Activated CD8-positive, alpha-beta T cell treated with anti-CD3 and anti-CD28 coated beads for 36 hours (primary cell): ENCODE results near the gene HACD3. TPM values are rescaled to one million over a fixed set of nuclear protein-coding genes. Genes with fewer than 3 reads are reported as not detected.

Source experiments
- ATAC-seq: fragments of 200-7000 bp; cut with Tn5 transposase; one replicate; pipeline ENCODE4 v1.10.0; 2021; ENCODE audit warnings: mild to moderate bottlenecking, moderate library complexity
- CTCF ChIA-PET: fragments of 350-600 bp; sonication (Branson Sonifier 250); formaldehyde crosslinking; loops from one replicate; lab custom pipeline; 2021; ENCODE audit warnings: antibody characterized with exemption; lab: Charles Lee
- POLR2A ChIA-PET: fragments of 350-600 bp; sonication (Branson Sonifier 250); formaldehyde crosslinking; loops from one replicate; lab custom pipeline; 2021; ENCODE audit warnings: antibody characterized with exemption; lab: Charles Lee
- DNase-seq: peaks from one replicate; pipeline ENCODE4 v3.0.0-alpha.2; 2020
- H3K27ac Mint-ChIP-seq: one replicate; pipeline ENCODE4 v1.8.0; 2021; ENCODE audit warnings: mild to moderate bottlenecking, mixed read lengths
- H3K27me3 Mint-ChIP-seq: one replicate; pipeline ENCODE4 v1.8.0; 2021; ENCODE audit warnings: mixed read lengths
- H3K36me3 Mint-ChIP-seq: one replicate; pipeline ENCODE4 v1.8.0; 2021; ENCODE audit warnings: low read depth, mixed read lengths
- H3K4me1 Mint-ChIP-seq: one replicate; pipeline ENCODE4 v1.8.0; 2021; ENCODE audit warnings: low read depth, mixed read lengths
- H3K4me3 Mint-ChIP-seq: one replicate; pipeline ENCODE4 v1.8.0; 2021; ENCODE audit warnings: mild to moderate bottlenecking, moderate library complexity, mixed read lengths
- H3K9me3 Mint-ChIP-seq: one replicate; pipeline ENCODE4 v1.8.0; 2021; ENCODE audit warnings: mixed read lengths
- intact Hi-C: fragments of 100-400 bp; cut with micrococcal nuclease; formaldehyde crosslinking; loops from one replicate; pipeline ENCODE4 v1.10.0; 2022
- total RNA-seq, 2 experiments: library from RNA; stranded (reverse); gene quantifications; one replicate each; pipeline ENCODE4 v1.2.3, GENCODE V29; 2021
- TF ChIP-seq, protein P1 (sequence below): fragments of 200-600 bp; IDR thresholded peaks from one replicate; pipeline ENCODE4 v1.8.0; 2022; ENCODE audit warnings: antibody characterized with exemption, mild to moderate bottlenecking

Gene HACD3
- total RNA-seq, 2 experiments from 2014 or later, result 30.2 to 32.5 TPM

DNA sequence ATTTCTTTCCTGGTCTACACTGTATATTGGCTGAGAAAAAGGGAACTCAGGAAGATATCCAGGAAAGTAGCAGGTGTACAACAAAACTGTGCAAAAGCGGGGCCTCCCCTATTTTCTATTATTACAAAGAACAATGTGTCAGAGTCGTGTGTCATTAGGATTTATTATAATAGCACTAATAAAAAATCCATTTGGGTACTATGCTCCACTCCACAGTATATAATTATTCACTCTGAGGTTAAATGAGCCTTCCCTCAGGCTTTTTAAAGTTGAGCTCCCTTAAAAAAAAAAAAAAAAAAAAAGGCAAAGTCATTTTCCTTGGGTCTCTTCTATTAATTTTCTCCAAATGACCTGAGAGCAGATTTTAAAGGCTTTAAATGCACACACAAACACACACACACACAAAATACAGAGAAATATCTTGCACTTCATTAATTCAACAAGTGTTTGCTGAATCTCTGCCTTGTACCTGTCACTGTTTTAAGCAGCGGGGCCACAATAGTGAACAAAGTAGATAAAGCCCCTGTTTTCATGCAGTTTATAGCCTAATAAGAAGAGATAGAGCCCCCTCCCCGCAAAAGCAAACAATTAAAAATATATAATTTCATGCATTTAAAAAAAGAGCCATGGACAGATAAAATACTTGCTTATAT is 11.5 kb upstream of the HACD3 start:
- intact Hi-C loops, result no loop called here
- POLR2A ChIA-PET, result interaction anchor here (1.5 kb wide), 1 partner anchor 9 kb away, joined by 4 read pairs; no protein-coding TSS in a partner anchor

DNA sequence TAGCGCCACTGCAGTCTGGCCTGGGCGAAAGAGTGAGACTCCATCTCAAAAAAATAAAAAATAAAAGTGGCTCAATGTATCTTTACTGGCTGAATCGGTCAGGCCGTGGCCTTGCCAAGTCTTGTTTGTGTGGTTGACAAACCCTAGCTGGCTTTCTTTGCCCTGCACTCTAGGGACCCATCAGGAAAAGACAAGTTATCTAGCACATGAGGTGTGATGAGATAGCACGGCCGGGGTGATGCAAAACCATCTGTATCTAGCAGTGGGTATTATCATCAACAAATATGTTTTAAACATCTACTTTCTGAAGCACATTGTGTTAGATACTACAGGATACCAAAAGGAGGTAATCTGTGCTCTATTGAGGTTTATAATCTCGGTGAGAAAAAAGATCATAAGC is 8.9 kb upstream of the HACD3 start:
- Mint-ChIP-seq H3K36me3 (peaks cover under 1% of the 10 kb centered on the region), H3K4me3 (no peak overlapping the region), H3K27me3 (no peaks in the 10 kb centered on the region), H3K9me3 (no peaks in the 10 kb centered on the region), H3K4me1 (peaks cover 4% of the 10 kb centered on the region), H3K27ac (no peak overlapping the region)
- ATAC-seq, result no peak
- intact Hi-C loops, result no loop called here
- ChIA-PET CTCF (interaction anchor here (1.5 kb wide), 1 partner anchor 8 kb away, joined by 4 read pairs; no protein-coding TSS in a partner anchor), POLR2A (no interaction called here)
- DNase-seq, result no peak
- TF ChIP-seq, protein P1, sequence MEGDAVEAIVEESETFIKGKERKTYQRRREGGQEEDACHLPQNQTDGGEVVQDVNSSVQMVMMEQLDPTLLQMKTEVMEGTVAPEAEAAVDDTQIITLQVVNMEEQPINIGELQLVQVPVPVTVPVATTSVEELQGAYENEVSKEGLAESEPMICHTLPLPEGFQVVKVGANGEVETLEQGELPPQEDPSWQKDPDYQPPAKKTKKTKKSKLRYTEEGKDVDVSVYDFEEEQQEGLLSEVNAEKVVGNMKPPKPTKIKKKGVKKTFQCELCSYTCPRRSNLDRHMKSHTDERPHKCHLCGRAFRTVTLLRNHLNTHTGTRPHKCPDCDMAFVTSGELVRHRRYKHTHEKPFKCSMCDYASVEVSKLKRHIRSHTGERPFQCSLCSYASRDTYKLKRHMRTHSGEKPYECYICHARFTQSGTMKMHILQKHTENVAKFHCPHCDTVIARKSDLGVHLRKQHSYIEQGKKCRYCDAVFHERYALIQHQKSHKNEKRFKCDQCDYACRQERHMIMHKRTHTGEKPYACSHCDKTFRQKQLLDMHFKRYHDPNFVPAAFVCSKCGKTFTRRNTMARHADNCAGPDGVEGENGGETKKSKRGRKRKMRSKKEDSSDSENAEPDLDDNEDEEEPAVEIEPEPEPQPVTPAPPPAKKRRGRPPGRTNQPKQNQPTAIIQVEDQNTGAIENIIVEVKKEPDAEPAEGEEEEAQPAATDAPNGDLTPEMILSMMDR, result no peak

More for the DNA sequence above, 11.5 kb upstream of the HACD3 start:
- TF ChIP-seq, protein P1, result no peak
- Mint-ChIP-seq H3K9me3 (no peaks in the 10 kb centered on the region), H3K4me1 (peaks cover 24% of the 10 kb centered on the region), H3K4me3 (no peak overlapping the region), H3K27ac (no peak overlapping the region), H3K36me3 (peaks cover 11% of the 10 kb centered on the region), H3K27me3 (no peaks in the 10 kb centered on the region)
- CTCF ChIA-PET, result interaction anchor here (0.7 to 1.5 kb wide), 2 partner anchors 21 to 26 kb away, joined by 3 to 7 read pairs; no protein-coding TSS in a partner anchor
- ATAC-seq (no peak), DNase-seq (no peak)

DNA sequence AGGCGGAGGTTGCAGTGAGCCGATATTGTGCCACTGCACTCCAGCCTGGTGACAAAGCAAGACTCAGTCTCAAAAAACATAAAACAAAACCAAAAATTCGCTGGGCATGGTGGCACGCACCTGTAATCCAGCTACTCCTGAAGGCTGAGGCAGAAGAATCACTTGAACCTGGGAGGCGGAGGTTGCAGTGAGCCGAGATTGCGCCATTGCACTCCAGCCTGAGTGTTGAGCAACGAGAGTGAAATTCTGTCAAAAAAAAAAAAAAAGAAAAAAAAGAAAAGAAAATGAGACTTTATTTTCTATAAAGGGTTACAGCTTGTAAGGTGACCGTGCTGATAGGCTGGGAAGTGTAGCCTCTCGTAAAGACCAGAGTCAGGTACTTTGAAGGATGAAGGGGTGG is 6.0 kb upstream of the HACD3 start:
- CTCF ChIA-PET, result no interaction called here
- no peaks in the 10 kb centered on the region for H3K4me1 Mint-ChIP-seq
- no peak for DNase-seq
- H3K27me3 Mint-ChIP-seq, result no peaks in the 10 kb centered on the region
- no peak for ATAC-seq
- TF ChIP-seq, protein P1, result no peak
- intact Hi-C loops, result no loop called here
- POLR2A ChIA-PET, result no interaction called here
- no peaks in the 10 kb centered on the region for H3K9me3 Mint-ChIP-seq
- H3K27ac Mint-ChIP-seq, result no peak overlapping the region
- no peaks in the 10 kb centered on the region for H3K36me3 Mint-ChIP-seq
- no peak overlapping the region for H3K4me3 Mint-ChIP-seq

DNA sequence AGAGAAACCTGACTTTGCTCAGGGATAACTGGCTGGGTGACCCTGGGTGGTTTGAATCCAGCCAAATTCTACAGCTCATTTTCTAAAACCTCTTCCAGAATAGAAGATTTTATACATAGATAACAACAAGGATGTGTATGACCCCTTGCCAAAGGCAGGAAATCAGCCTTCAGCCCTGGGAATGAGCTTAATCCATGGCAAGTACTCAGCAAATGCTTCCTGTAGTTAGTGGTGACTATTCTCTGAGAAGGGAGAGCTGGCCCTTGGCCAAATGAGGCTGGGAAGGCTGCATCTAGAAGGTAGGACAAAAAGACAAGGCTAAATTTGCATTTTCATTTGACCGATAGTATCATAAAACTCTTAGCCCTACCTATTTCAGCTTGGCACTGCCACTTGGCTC is 4.6 kb upstream of the HACD3 start:
- no peak overlapping the region for H3K4me3 Mint-ChIP-seq
- no peaks in the 10 kb centered on the region for H3K27me3 Mint-ChIP-seq
- H3K27ac Mint-ChIP-seq, result no peak overlapping the region
- peaks cover 5% of the 10 kb centered on the region for H3K4me1 Mint-ChIP-seq
- ATAC-seq, result no peak
- ChIA-PET POLR2A (no interaction called here), CTCF (no interaction called here)
- TF ChIP-seq, protein P1, result no peak
- no peak for DNase-seq
- intact Hi-C loops, result no loop called here
- no peaks in the 10 kb centered on the region for H3K36me3 Mint-ChIP-seq
- no peaks in the 10 kb centered on the region for H3K9me3 Mint-ChIP-seq

DNA sequence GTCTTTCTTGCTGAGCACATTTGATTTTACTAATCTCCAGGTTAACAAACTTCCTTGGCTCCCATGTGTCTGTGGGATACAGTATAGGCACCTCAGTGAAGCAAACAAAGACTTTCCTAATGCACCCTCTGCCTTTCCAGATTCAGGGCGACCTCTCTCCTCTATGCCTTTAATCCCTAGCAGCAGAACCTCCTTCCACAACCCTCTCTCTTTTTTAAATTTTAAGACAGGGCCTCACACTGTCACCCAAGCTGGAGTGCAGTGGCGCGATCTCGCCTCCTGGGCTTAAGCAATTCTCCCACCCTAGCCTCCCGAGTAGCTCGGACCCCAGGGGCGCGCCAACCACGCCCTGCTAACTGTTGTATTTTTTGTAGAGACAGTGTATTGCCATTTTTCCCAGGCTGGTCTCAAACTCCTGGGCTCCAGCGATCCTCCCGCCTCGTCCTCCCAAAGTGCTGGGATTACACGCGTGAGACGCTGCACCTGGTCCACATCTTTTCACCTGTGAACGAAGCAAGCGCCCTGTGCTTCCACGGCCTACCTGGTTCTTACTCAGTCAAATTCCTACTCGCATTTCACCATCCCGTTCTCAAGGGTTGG is 1.7 kb upstream of the HACD3 start:
- no peak overlapping the region for H3K4me3 Mint-ChIP-seq
- POLR2A ChIA-PET, result interaction anchor here (1.4 kb wide), 1 partner anchor 19 kb away, joined by 4 read pairs; no protein-coding TSS in a partner anchor

More for the DNA sequence above, 1.7 kb upstream of the HACD3 start:
- Mint-ChIP-seq H3K36me3 (peaks cover 5% of the 10 kb centered on the region), H3K27ac (no peak overlapping the region), H3K27me3 (no peaks in the 10 kb centered on the region), H3K9me3 (no peaks in the 10 kb centered on the region), H3K4me1 (peaks cover 26% of the 10 kb centered on the region)
- DNase-seq (no peak), ATAC-seq (no peak)
- TF ChIP-seq, protein P1, result no peak
- CTCF ChIA-PET, result interaction anchor here (1.2 to 1.5 kb wide), 2 partner anchors 8 to 17 kb away, joined by 4 read pairs; no protein-coding TSS in a partner anchor
- intact Hi-C loops, result no loop called here
